HG03045 (cell line): ENCODE data around the gene BSDC1.

ENCODE experiments used
- ATAC-seq: cut with Tn5 transposase; IDR thresholded peaks from one replicate; pipeline ENCODE4 v1.9.1; 2021; ENCODE audit warnings: mild to moderate bottlenecking, moderate library complexity; ENCODE audit not compliant: unreplicated experiment

BSDC1 gene

DNA sequence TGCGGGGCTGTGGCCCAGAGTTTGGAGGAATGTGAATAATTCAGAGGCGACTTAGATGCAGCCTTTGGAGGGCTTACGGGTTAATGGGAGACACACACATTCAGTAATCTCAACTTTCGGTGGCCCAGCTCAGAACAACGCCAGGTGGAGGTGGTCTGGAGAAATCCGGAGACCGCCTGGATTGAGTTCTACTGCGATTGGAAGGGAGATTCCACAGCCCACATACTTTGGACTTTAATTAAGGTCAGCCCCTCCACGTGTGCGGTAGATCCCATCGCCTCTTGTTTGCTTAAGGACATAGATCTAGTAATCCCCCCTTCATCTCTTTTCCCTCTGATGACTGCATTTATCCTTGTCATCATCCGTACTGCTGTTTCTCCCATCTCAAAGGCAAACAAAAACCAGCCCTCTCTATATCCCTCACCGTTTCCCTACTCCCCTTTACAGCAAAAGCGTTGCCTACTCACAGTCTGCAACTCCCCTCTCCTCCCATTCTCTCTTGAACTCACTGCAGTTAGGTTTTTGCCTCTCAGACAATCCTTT lies 720 bp upstream of the BSDC1 start:
- ATAC-seq, result no peak

GRCh38 chr1:32393832-32394140 lies 455 bp downstream of the BSDC1 start:
- peak; percentile 14 for ATAC-seq

- ATAC-seq, result no peak
Measured at GRCh38 chr1:32393136-32393535, 1.1 kb downstream of the BSDC1 start.

DNA sequence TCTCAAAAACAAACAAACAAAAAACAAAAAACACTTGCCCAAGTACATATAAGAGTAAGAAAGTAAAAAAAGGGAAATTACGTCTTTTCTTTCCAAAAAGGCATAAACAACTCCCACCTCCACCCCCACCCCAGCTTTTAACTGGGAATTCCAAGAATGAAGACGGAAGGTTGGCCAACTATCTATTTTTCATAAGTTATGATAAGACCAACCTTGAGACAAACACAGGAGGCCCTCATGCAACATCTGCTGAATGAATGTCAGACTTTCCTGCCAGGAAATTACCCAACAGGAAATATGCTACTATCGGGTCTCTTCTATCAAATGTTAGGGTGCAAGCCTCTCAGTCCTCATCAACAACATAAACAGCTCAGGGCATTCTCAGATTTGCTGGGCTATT lies 1.9 kb downstream of the BSDC1 start:
- ATAC-seq, result no peak

GRCh38 chr1:32390904-32391870 lies 3.1 kb downstream of the BSDC1 start:
- no peak for ATAC-seq

DNA sequence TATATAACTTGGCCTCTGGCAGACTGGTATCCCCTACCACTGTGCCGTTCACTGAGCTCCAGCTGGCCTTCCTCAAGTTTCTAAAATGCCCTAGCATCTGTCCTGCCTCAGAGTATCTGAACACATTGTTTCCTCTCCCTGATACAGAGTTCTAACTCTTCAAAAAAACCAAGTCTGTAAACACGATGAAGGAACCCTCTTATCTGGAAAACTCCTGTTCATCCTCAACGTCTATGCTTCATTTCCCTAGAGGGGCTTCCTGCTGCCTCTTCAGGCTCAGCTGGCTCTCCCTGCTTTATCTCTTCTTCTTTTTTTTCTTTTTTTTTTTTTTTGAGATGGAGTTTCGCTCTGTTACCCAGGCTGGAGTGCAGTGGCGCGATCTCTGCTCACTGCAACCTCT lies 5.6 kb downstream of the BSDC1 start:
- ATAC-seq, result no peak

- no peak for ATAC-seq
Measured at GRCh38 chr1:32386676-32387392, 7.4 kb downstream of the BSDC1 start.

- no peak for ATAC-seq
Measured at GRCh38 chr1:32380057-32380456, 14.2 kb downstream of the BSDC1 start.

- no peak for ATAC-seq
Measured at GRCh38 chr1:32377541-32378220, 16.6 kb downstream of the BSDC1 start.

- no peak for ATAC-seq
Measured at GRCh38 chr1:32376199-32376598, 18.0 kb downstream of the BSDC1 start.

DNA sequence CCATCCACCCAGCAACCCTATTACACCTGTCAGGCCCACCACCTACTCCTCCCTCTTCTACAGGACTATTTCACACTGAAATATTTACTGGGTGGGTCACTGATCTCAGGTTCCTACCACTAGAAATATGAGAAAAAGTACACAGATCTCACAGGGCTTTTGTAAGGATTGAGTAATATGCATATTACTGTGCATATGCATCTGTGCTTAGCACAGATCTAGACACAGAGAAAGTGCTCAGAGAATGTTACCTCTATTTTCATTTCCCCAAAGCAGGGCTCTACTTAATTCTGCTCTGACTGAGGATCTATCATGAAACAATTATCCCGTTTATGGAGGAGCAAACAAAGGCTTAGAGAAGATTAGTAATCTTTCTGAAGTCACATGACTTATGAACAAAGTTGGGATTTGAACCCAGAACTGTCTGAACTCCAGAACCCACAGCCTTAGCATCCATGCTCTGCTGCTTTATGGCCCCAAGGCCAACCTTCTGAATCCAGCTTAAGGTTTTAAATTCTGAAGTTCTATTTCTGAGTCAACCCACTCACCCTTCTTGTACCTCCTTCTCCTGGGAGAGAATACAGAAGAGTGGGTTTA lies 20.1 kb downstream of the BSDC1 start:
- ATAC-seq, result no peak

DNA sequence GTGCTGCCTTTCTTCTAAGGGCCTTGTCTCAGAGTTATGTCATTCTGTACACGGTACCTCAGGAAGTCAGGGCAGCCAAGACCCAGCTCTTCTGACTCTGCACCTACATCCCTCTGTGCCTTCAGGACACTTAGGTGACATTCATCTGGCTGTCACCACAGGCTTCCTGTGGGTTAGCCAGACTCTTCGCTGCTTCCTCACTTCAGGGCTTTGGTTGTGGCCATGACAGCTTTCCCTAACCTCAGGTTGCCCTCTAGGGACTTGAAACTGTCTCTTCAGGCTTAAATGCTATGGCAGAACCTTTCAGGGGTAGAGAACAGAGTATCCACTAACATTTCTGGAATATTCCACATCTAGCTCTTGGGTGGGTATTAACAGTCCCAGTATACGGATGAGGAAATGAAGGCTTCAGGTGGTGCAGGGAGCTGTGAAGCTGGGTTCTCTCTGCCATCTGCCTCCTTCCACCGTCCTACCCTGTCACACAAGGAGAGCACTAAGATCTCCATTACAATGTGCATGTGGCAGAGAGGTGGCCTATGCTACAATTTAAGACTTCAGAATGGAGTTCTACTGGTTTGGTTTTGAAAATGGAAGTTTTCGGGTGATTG lies 22.0 kb downstream of the BSDC1 start:
- no peak for ATAC-seq

DNA sequence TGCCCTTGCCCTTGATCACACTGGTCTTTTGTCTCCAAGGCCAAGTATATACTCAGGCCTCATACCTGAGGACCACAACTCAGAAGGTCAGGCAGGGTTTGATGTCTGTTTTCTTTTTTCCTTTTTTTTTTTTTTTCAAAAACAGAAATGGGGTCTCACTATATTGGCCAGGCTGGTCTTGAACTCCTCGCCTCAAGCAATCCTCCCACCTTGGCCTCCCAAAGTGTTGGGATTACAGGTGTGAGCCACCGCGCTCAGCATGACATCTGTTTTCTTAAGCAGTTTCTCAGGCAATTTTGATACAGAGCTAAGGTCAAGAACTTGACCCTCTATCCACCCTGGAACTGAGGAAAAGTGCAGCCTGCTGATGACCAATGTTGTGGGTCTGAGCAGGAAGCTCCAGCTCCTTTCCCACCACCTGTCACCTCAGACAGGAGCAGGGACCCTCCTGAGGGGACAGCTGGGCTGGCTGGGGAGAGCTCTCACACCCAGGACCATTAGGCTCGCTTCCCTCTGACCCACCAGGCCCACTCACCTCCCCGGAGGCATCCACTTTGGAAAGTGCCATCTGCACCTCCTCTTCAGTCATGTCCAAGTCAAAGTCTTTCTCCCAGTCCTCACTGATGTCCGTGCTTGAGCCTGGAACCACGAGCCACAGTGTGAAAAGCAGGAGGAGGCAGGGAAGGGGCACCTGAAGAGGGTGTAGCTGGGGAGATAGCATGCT lies 26.2 kb downstream of the BSDC1 start:
- ATAC-seq, result no peak

DNA sequence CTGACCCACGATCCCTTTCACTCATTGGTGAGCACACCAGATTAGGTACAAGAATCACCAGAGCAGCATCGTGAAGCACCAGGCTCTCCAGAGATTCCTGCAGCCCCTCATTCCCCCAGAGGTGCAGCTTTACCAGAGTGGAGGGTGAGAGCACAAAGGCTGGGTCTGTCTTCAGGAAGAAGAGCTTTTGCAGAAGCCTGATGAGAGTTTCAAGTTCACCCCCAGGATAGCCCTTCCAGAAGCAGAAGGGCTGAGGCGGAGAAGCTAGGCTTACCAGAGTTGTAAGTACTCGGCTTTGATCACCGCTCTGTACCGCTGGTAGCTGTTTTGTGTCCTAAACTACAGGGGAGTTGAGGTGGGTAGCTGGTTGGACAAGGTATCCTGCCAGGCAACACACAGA lies 28.8 kb downstream of the BSDC1 start:
- no peak for ATAC-seq

GRCh38 chr1:32364836-32365235 lies 29.4 kb downstream of the BSDC1 start:
- ATAC-seq, result no peak

DNA sequence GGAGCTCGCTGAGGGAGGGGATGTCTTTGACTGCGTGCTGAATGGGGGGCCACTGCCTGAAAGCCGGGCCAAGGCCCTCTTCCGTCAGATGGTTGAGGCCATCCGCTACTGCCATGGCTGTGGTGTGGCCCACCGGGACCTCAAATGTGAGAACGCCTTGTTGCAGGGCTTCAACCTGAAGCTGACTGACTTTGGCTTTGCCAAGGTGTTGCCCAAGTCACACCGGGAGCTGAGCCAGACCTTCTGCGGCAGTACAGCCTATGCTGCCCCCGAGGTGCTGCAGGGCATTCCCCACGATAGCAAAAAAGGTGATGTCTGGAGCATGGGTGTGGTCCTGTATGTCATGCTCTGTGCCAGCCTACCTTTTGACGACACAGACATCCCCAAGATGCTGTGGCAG lies 30.5 kb downstream of the BSDC1 start:
- ATAC-seq, result no peak

GRCh38 chr1:32362474-32363313 lies 31.5 kb downstream of the BSDC1 start, which contains the start of the genes FAM229A and TSSK3:
FAM229A (minus strand) TSS chr1:32362485; CDS start chr1:32362091, 394 bp downstream.
TSSK3 (plus strand) TSS chr1:32362539; CDS start chr1:32362702, 163 bp downstream.
- no peak for ATAC-seq

DNA sequence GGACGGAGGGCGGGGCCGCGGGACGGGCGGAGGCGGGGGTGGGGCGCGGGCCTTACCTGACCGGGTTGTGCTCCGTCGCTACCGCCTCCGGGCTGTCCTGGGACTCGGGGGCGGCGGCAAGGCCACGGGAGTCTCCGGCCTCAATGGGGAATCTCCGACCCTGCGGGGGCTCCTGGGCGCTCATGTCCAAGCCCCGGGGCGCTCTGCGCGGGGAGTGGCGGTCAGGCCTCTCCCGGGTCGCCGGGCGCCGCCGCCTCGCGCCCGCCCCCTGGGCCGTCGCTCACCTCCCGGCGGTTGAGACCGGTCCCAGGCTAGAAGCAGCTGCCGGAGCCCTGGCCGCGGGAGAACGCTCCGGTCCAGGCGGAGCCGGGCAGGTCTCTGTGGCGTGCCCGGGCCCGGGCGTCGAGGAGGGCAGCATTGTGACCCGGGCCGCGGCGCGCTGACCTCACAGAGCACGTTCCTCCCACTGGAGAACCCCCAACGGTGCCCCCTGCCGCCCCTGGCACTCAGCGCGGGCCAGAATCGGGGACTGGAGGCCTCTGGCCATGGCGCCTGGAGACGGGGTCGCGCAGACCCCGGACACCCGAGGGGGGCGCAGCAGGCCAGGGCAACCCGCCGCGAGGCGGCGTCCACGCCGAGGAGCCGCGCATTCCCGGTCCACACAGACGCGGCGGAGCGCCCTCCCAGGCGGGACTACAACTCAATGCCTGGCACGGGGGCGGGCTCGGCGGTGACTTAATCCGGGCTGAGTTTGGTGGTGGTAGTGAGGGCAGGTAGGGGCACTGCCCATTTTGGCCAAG lies 32.4 kb downstream of the BSDC1 start:
- ATAC-seq, result no peak
